Stimulated activated CD4-positive, alpha-beta T cell treated with anti-CD3 and anti-CD28 coated beads, Interleukin-1b, Interleukin-23, amount 100 ng/mL, for 4 hours (primary cell): ENCODE data around the gene AMOTL1.
"Not testable (repeated sequence)": the region's sequence is repeated elsewhere in the genome, so short reads cannot be mapped to it uniquely, and the experiment has no call there.

Experiments
- DNase-seq, 2 donors: peaks; one replicate each; pipeline ENCODE4 v3.0.0-alpha.2; 2020; ENCODE audit warnings: low read depth in 2 of 2

Gene AMOTL1

GRCh38 chr11:94793822-94794221 is 25.7 kb downstream of the AMOTL1 start:
- no peak for DNase-seq

GRCh38 chr11:94794287-94795168 is 26.4 kb downstream of the AMOTL1 start:
- no peak for DNase-seq

DNA sequence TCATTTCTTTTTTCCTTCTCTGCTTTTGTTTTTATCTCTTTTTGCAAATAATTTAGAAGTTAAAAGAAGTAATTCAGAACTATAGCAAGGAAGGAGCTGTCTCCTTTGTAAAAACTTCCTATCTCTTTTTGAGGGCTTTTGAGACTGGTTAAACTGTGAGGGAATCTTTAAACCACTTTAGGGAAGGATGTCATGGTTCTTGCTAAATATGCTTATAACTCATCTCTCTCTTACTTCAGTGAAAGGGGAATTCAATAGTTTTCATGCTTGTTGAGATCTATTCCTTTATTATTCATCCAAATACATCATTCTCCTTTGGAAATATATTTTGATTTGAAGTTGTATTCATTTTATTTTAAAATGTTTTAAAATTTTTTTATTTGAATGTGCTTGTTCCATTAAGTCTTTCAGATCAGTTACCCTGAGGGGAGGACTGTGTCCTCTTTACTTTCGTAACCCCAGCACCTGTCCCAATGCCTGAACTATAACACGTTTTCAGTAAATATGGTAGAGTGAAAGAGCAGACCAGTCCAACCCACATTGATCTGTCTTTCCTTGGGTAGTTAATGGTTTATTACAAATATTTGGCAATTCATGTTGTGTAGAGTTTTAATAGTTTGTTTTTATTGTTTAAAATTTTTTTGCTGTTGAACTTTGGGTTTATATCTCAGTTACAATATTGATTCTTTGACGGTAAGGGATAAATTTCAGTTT is 27.5 kb downstream of the AMOTL1 start:
- DNase-seq: no peak

- no peak for DNase-seq
Observed at GRCh38 chr11:94796190-94796580, 28.0 kb downstream of the AMOTL1 start.

GRCh38 chr11:94796863-94797262 is 28.7 kb downstream of the AMOTL1 start:
- DNase-seq: no peak

DNA sequence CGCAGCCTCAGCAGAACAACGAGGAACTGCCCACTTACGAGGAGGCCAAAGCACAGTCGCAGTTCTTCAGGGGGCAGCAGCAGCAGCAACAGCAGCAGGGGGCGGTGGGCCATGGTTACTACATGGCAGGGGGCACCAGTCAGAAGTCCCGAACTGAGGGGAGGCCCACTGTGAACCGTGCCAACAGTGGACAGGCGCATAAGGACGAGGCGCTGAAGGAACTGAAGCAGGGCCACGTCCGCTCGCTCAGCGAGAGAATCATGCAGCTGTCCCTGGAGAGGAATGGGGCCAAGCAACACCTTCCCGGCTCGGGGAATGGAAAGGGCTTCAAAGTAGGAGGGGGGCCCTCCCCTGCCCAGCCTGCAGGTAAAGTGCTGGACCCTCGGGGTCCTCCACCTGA is 31.6 kb downstream of the AMOTL1 start:
- no peak for DNase-seq

DNA sequence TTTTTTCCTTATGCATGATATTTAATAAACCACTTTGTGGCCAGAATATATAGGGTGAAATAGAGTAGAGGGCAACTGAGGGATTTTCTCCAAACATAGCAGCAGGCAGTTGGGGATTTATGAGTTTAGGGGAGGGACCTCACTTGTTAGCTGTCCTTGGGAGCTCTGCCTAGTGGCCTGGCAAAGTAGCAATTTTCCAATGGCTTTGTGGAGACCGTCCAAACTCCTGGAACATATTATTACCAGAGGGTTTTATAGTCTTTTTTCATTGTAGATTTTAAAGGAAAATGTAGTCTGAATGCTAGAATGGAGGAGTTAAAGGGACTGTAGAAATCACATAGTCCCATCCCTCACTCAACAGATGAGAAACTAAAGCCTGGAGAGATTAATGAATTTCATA is 32.3 kb downstream of the AMOTL1 start:
- DNase-seq: no peak

GRCh38 chr11:94801866-94802460 is 33.8 kb downstream of the AMOTL1 start:
- no peak for DNase-seq

- DNase-seq: no peak
Observed at GRCh38 chr11:94802501-94802900, 34.3 kb downstream of the AMOTL1 start.

DNA sequence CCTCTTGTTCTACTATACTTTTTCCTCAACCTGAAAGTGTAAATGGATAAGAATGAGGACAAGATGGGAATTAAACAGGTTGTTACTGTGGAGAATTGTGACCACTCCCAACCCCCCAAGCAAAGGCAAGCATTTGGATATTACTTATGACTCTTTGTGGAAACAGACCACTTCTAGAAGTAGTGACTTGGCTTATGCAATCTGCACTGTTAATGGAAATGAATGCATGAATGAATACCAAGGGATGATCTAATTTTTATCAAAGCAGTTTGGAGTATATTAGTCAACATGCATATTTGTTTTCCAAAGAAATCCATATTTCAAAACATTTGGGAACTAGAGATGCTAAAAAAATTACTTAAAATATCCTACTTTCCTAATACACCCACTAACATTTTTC is 35.3 kb downstream of the AMOTL1 start:
- DNase-seq: no peak

- DNase-seq: no peak
Observed at GRCh38 chr11:94804874-94805273, 36.7 kb downstream of the AMOTL1 start.

DNA sequence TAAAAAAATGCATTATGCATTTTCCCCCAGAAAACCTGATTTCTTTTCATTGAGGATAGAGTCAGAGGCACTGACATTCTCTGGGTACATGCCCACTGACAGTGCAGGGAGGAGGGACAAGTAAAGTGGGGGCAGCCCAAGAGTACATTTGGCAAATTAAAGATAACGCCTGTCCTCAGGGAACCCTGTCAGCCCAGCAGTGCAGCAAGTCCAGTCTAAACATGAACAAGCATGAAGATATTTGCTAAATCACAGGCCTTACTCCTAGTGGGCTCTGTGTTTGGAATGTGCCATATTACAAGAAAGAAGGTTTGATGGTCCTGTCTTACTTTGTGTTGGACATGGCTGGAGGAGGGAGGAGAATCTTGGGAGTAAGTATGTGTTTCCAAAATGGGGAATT is 37.9 kb downstream of the AMOTL1 start:
- no peak for DNase-seq

DNA sequence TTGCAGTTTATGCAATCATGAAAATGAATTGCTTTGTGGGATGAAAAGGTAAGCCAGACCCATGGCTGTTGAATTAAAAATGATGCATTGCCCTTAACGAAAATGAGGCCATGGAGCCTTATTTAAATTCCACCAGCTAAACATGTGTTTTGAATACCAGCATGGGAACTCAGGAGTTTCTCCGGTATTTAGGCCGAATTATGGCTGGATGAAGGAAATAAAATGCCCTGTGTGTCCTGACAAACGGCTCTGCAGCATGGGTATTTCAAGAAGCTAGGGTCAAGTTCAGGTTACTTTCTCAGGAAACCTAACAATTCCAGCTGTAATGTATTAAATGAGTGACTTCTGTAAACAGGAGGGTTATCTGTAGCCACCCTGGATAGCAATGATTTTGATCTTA is 38.3 kb downstream of the AMOTL1 start:
- DNase-seq: no peak

DNA sequence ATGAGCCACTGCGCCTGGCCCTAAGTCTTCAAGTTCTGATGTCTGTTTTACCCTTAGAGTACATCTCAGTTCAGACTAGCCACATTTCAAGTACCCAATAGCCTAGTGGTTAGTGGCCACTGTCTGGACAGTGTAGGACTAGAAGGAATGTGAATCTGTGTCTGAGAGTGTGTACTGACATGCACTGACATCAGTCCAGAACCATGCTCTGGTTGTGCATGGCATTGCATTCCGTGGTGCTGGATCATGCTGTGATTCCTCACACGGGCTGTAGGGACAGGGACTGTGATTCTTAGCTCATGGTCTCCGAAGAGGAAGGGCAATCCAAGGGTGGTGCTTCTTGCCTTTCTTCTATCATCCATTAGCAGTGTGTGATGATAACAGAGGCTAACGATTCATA is 41.1 kb downstream of the AMOTL1 start:
- no peak for DNase-seq

DNA sequence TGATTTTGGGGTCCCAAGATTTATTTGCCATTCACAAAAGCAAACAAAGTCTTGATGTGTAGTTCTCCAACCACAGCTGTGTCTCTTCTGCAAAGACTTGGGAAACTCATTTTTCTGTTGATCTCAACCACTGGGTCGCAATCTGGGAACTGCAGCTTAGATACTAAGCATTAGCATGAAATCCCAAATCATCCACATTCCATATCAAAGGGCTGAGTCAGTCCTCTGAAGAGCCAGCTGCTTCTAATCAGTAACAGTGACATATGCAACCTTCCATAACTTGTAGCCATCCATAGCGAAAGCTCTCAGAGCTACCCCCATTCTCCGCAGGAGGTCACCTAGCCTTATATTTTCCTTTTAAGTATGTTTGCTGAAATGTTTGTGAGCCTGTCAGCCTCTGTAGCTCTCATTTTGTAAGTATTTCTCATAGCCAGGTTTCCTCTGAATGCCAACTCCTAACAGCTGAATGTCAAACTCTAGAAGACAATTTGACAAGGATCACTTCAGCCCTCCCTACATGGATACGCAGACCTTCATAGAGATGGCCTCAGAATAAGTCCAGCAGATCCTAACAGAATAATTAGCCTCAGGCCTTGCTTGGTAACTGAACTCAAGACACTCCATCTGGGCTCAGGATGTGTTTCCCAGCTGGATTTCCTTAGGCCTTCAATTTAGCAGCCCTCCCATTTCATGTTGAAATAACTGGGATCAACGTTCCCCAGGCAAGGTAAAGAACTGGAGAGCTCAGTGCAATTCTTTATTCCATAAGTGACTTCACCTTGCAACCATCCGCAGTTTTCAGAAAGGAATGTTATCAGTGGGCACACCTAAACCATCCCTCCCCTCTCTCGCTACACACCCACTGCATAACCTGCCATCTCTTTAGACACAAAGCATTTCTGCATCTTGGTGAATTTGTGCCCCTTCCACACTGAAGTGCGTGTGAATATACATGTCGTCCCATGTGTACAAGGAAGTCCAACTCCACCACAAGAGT is 44.9 kb downstream of the AMOTL1 start:
- DNase-seq: not testable (repeated sequence)

DNA sequence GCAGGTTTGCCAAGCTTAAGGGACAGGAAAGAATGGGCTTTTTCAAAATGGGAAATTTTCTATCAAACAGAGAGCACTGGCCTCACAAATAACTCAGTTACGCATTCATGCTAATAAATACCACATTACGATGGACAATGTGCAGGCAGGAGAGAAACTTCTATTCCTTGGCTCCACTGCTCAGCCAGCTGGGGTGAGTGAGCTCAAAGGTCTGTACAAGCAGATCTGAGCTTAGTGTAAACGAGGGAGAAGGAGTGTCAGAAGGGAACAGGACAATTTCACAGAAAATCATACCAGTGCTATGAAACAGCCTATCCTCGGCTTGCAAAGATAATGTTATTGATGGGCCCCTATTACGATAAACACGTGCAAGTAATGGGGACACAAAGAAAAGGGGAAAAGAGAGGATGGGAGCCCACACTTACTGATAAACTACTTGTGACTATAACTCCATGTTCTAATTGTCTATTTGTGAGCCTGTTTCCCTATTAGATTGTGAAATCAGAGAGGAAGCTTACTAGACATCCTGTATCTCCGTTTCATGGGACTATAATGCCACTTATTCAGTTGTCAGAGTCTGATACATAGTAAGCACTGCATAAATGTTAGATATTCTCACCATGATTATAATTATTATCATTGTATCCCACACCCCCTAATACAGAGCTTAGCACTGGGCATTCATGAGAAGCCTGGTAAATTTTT is 46.3 kb downstream of the AMOTL1 start:
- no peak for DNase-seq

- DNase-seq: no peak
Observed at GRCh38 chr11:94815705-94816344, 47.7 kb downstream of the AMOTL1 start.

DNA sequence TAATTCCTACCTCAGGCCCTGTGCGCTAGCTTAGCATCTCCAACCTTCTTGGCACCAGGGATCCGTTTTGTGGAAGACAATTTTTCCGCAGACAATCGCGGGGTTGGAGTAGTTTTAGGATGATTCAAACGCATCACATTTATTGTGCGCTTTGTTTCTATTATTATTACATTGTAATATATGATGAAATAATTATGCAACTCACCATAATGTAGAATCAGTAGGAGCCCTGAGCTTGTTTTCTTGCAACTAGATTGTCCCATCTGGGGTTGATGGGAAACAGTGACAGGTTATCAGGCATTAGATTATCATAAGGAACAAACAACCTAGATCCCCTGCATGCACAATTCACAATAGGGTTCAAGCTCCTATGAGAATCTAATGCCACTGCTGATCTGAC is 52.3 kb downstream of the AMOTL1 start:
- no peak for DNase-seq

DNA sequence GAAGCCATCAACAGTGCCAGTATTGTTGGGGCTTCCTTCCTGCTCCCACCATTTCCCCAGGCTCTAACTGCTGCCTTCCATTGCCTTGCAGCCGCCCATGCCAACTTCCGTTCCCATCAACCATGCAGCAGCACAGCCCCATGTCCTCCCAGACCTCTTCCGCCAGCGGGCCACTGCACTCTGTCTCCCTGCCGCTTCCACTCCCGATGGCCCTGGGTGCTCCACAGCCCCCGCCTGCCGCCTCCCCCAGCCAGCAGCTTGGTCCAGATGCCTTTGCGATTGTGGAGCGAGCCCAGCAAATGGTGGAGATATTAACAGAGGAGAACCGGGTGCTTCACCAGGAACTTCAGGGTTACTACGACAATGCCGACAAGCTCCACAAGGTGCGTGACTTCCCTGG is 53.3 kb downstream of the AMOTL1 start:
- no peak for DNase-seq

DNA sequence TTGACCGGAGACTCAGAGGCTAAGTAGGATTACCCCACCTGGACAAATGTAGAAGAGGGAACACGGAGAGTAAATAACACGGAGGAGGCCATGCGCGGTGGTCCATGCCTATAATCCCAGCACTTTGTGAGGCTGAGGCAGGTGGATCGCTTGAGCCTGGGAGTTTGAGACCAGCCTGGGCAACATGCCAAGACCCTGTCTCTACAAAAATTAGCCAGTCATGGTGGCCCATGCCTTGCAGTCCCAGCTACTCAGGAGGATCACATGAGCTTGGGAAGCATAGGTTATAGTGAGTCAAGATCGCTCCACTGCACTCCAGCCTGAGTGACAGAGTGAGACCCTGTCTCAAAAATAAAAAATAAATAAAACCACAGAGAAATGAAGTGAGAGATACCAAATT is 53.9 kb downstream of the AMOTL1 start:
- DNase-seq: no peak
